Neural crest cell (in vitro differentiated cells): ENCODE data around the gene MROH8. TPM values are rescaled to one million over a fixed set of nuclear protein-coding genes. Genes with fewer than 3 reads are reported as not detected.

Experiments
- DNase-seq: peaks from one replicate; pipeline ENCODE4 v3.0.0; 2021; ENCODE audit warnings: low read depth, mixed read lengths, low spot score
- H3K27ac Mint-ChIP-seq: one replicate; pipeline ENCODE4 v1.8.0; 2021; ENCODE audit warnings: mild to moderate bottlenecking, mixed read lengths; ENCODE audit not compliant: unreplicated experiment
- H3K27me3 Mint-ChIP-seq: 2 replicates; pipeline ENCODE4 v1.8.0; 2021; ENCODE audit warnings: low read depth, mild to moderate bottlenecking, mixed read lengths
- H3K36me3 Mint-ChIP-seq: 2 replicates; pipeline ENCODE4 v1.8.0; 2021; ENCODE audit warnings: low read depth, mild to moderate bottlenecking, mixed read lengths
- H3K4me1 Mint-ChIP-seq: 2 replicates; pipeline ENCODE4 v1.8.0; 2021; ENCODE audit warnings: mixed read lengths
- H3K4me3 Mint-ChIP-seq: one replicate; pipeline ENCODE4 v1.8.0; 2021; ENCODE audit warnings: mild to moderate bottlenecking, mixed read lengths
- H3K9me3 Mint-ChIP-seq: 2 replicates; pipeline ENCODE4 v1.8.0; 2021; ENCODE audit warnings: mixed read lengths
- CTCF ChIP-seq: fragments of 200-600 bp; sonication (generic); conservative IDR thresholded peaks from 2 replicates; pipeline ENCODE4 v1.5.0; 2021; ENCODE audit warnings: antibody characterized with exemption, mild to moderate bottlenecking
- total RNA-seq: library from RNA; stranded (reverse); gene quantifications from 2 replicates; pipeline ENCODE4 v1.2.1, GENCODE V29; 2021

MROH8 gene
- total RNA-seq, 1 donor from 2014 or later = 7.6 TPM

- peaks cover 21% of the 10 kb centered on the region for H3K4me1 Mint-ChIP-seq
- no peak for TF ChIP-seq CTCF
- no peak overlapping the region for H3K4me3 Mint-ChIP-seq
- no peak overlapping the region for H3K27ac Mint-ChIP-seq
- H3K9me3 Mint-ChIP-seq = no peaks in the 10 kb centered on the region
- DNase-seq = no peak
- no peaks in the 10 kb centered on the region for H3K27me3 Mint-ChIP-seq
- peaks cover 10% of the 10 kb centered on the region for H3K36me3 Mint-ChIP-seq
These were observed 39.1 kb upstream of the MROH8 start for GRCh38 chr20:37218441-37218840.

- no peak for DNase-seq
- Mint-ChIP-seq H3K27me3 (no peaks in the 10 kb centered on the region), H3K36me3 (peaks cover 20% of the 10 kb centered on the region), H3K9me3 (no peaks in the 10 kb centered on the region), H3K27ac (no peak overlapping the region), H3K4me1 (peaks cover 12% of the 10 kb centered on the region), H3K4me3 (no peak overlapping the region)
- TF ChIP-seq CTCF = no peak
These were observed 30.4 kb upstream of the MROH8 start for GRCh38 chr20:37209661-37210314.

GRCh38 chr20:37209193-37209592, 29.8 kb upstream of the MROH8 start:
- Mint-ChIP-seq H3K4me1 (peaks cover 18% of the 10 kb centered on the region), H3K4me3 (no peak overlapping the region), H3K9me3 (no peaks in the 10 kb centered on the region), H3K27ac (no peak overlapping the region), H3K36me3 (peaks cover 20% of the 10 kb centered on the region), H3K27me3 (no peaks in the 10 kb centered on the region)
- no peak for TF ChIP-seq CTCF
- no peak for DNase-seq

- Mint-ChIP-seq H3K9me3 (no peaks in the 10 kb centered on the region), H3K4me3 (no peak overlapping the region), H3K27ac (no peak overlapping the region), H3K4me1 (peaks cover 28% of the 10 kb centered on the region), H3K36me3 (peaks cover 17% of the 10 kb centered on the region), H3K27me3 (no peaks in the 10 kb centered on the region)
- DNase-seq = no peak
- no peak for TF ChIP-seq CTCF
These were observed 27.8 kb upstream of the MROH8 start for GRCh38 chr20:37207171-37207570.

GRCh38 chr20:37205794-37206193, 26.4 kb upstream of the MROH8 start:
- Mint-ChIP-seq H3K9me3 (no peaks in the 10 kb centered on the region), H3K4me3 (no peak overlapping the region), H3K36me3 (peaks cover 15% of the 10 kb centered on the region), H3K4me1 (peaks cover 32% of the 10 kb centered on the region), H3K27ac (no peak overlapping the region), H3K27me3 (no peaks in the 10 kb centered on the region)
- no peak for TF ChIP-seq CTCF
- DNase-seq = no peak
